OCI-LY1 (cell line): Measurements from ENCODE around the gene PKNOX2.

Experiments used
- H2AFZ ChIP-seq: fragments of 200-600 bp; sonication (generic), shearing (Covaris generic); 2 replicates; pipeline ENCODE4 v1.6.0; 2014; ENCODE audit warnings: antibody characterized with exemption, mild to moderate bottlenecking, low read length
- H3F3A ChIP-seq: fragments of 200-600 bp; sonication (generic), shearing (Covaris generic); 2 replicates; pipeline ENCODE4 v1.6.0; 2014; ENCODE audit warnings: mild to moderate bottlenecking, antibody characterized with exemption, low read length, moderate library complexity; ENCODE audit not compliant: insufficient read depth
- H3K27ac ChIP-seq: fragments of 200-600 bp; sonication (generic); 2 replicates; pipeline ENCODE4 v1.5.1; 2014; ENCODE audit warnings: low read length, mixed run types, mild to moderate bottlenecking, low read depth; ENCODE audit not compliant: poor library complexity, severe bottlenecking
- H3K27me3 ChIP-seq: fragments of 200-600 bp; sonication (generic); 2 replicates; pipeline ENCODE4 v1.6.0; 2014; ENCODE audit warnings: antibody characterized with exemption, mild to moderate bottlenecking, low read length, moderate library complexity; ENCODE audit not compliant: insufficient read depth
- H3K36me3 ChIP-seq: fragments of 200-600 bp; sonication (generic); 2 replicates; pipeline ENCODE4 v1.6.1; 2014; ENCODE audit warnings: mild to moderate bottlenecking, antibody characterized with exemption, low read length, moderate library complexity, mixed read lengths; ENCODE audit not compliant: insufficient read depth
- H3K4me1 ChIP-seq: fragments of 200-600 bp; sonication (generic); 2 replicates; pipeline ENCODE4 v1.5.1; 2014; ENCODE audit warnings: mild to moderate bottlenecking, low read length, moderate library complexity; ENCODE audit not compliant: insufficient read depth, severe bottlenecking
- H3K4me2 ChIP-seq: fragments of 200-600 bp; sonication (generic), shearing (Covaris generic); 2 replicates; pipeline ENCODE4 v1.6.1; 2014; ENCODE audit warnings: low read length
- H3K4me3 ChIP-seq: fragments of 200-600 bp; sonication (generic); 2 replicates; pipeline ENCODE4 v1.5.1; 2014; ENCODE audit warnings: low read length, low read depth, mild to moderate bottlenecking, mixed read lengths; ENCODE audit not compliant: poor library complexity, severe bottlenecking
- H3K79me2 ChIP-seq: fragments of 200-600 bp; shearing (Covaris generic); 2 replicates; pipeline ENCODE4 v1.6.1; 2016; ENCODE audit warnings: mixed run types, low read length, mixed read lengths; ENCODE audit not compliant: insufficient read depth
- H3K9ac ChIP-seq: fragments of 200-600 bp; sonication (generic), shearing (Covaris generic); 2 replicates; pipeline ENCODE4 v1.6.1; 2014; ENCODE audit warnings: mild to moderate bottlenecking, low read length, mixed read lengths
- H3K9me2 ChIP-seq: fragments of 200-600 bp; sonication (generic), shearing (Covaris generic); 2 replicates; pipeline ENCODE4 v1.6.1; 2014; ENCODE audit warnings: low read depth, mild to moderate bottlenecking, low read length, mixed read lengths
- H3K9me3 ChIP-seq: fragments of 200-600 bp; shearing (Covaris generic); 2 replicates; pipeline ENCODE4 v1.6.1; 2014; ENCODE audit warnings: low read length, mixed read lengths
- H4K20me1 ChIP-seq: fragments of 200-600 bp; sonication (generic), shearing (Covaris generic); 2 replicates; pipeline ENCODE4 v1.6.0; 2016; ENCODE audit warnings: mild to moderate bottlenecking, low read length; ENCODE audit not compliant: insufficient read depth
- EZH2 ChIP-seq: fragments of 200-600 bp; sonication (generic), shearing (Covaris generic); IDR thresholded peaks from 2 replicates; pipeline ENCODE4 v1.8.0; 2017; ENCODE audit warnings: borderline replicate concordance, mixed run types, mild to moderate bottlenecking, antibody characterized with exemption, low read length, moderate library complexity, mixed read lengths
- TF ChIP-seq, protein P1 (sequence below): fragments of 200-600 bp; sonication (generic), shearing (Covaris generic); IDR thresholded peaks from 2 replicates; pipeline ENCODE4 v1.5.1; 2017; ENCODE audit warnings: mild to moderate bottlenecking, antibody characterized with exemption, low read length, moderate library complexity, mixed read lengths

The PKNOX2 gene

DNA sequence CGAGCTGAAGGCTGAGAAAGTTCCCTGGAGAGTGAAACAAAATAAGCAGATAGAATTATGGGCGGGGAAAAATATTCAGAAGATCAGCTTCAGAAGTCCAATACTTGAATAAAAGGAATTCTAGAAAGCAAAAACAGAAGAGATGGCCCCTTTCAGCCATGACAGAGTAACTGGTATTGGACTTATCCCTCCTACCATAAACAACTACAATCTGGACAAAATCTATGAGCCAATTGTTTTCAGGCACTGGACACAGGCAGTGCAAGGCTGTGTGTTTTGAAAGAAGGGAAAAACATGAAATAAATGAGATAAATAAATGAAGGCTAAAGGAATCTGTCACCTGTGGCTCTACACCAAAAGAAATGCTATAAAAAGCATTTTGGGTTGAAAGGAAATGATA, 305.8 kb downstream of the PKNOX2 start:
- no peak overlapping the region for H3K9ac ChIP-seq
- H3K9me2 ChIP-seq: no peaks in the 10 kb centered on the region
- H3K4me2 ChIP-seq: no peak overlapping the region
- H4K20me1 ChIP-seq: no peaks in the 10 kb centered on the region
- no peak overlapping the region for H3K4me3 ChIP-seq
- TF ChIP-seq, protein P1, sequence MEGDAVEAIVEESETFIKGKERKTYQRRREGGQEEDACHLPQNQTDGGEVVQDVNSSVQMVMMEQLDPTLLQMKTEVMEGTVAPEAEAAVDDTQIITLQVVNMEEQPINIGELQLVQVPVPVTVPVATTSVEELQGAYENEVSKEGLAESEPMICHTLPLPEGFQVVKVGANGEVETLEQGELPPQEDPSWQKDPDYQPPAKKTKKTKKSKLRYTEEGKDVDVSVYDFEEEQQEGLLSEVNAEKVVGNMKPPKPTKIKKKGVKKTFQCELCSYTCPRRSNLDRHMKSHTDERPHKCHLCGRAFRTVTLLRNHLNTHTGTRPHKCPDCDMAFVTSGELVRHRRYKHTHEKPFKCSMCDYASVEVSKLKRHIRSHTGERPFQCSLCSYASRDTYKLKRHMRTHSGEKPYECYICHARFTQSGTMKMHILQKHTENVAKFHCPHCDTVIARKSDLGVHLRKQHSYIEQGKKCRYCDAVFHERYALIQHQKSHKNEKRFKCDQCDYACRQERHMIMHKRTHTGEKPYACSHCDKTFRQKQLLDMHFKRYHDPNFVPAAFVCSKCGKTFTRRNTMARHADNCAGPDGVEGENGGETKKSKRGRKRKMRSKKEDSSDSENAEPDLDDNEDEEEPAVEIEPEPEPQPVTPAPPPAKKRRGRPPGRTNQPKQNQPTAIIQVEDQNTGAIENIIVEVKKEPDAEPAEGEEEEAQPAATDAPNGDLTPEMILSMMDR: no peak
- TF ChIP-seq EZH2: no peak
- H3K27ac ChIP-seq: no peak overlapping the region
- no peaks in the 10 kb centered on the region for H3F3A ChIP-seq
- H3K36me3 ChIP-seq: no peaks in the 10 kb centered on the region
- H3K79me2 ChIP-seq: no peaks in the 10 kb centered on the region
- H3K27me3 ChIP-seq: no peaks in the 10 kb centered on the region
- no peaks in the 10 kb centered on the region for H3K4me1 ChIP-seq
- H3K9me3 ChIP-seq: no peaks in the 10 kb centered on the region
- no peak overlapping the region for H2AFZ ChIP-seq

- no peak overlapping the region for H2AFZ ChIP-seq
- no peak overlapping the region for H3K4me3 ChIP-seq
- H3K9ac ChIP-seq: no peak overlapping the region
- no peaks in the 10 kb centered on the region for H3K36me3 ChIP-seq
- no peaks in the 10 kb centered on the region for H3K27me3 ChIP-seq
- no peaks in the 10 kb centered on the region for H3K79me2 ChIP-seq
- no peaks in the 10 kb centered on the region for H3K4me1 ChIP-seq
- TF ChIP-seq EZH2: no peak
- TF ChIP-seq, protein P1: no peak
- no peaks in the 10 kb centered on the region for H3K9me2 ChIP-seq
- H3K27ac ChIP-seq: no peak overlapping the region
- H3K4me2 ChIP-seq: no peak overlapping the region
- H3K9me3 ChIP-seq: no peaks in the 10 kb centered on the region
- H3F3A ChIP-seq: no peaks in the 10 kb centered on the region
- H4K20me1 ChIP-seq: no peaks in the 10 kb centered on the region
These were observed 312.2 kb downstream of the PKNOX2 start for GRCh38 chr11:125476721-125477120.

DNA sequence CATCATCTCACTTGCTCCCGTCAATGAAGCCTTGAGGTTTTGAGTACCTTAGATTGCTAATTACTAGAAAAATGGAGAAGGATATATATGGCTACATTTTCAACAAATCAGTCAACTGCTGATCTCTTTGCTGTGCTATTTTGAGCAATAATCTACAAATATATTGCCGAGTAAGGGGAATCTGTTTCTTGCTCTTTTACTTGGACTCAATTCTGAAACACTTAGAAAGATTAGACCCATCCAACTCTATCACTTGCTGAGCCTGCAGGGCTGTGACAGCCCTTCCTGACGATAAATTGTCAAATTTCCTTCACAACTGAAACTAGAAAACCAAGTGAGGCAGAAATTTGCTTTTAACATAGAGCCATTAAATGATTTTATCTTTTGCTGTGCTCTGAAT, 314.6 kb downstream of the PKNOX2 start:
- no peak overlapping the region for H2AFZ ChIP-seq
- H3K4me3 ChIP-seq: no peak overlapping the region
- H3K4me1 ChIP-seq: no peaks in the 10 kb centered on the region
- TF ChIP-seq, protein P1: no peak
- no peak for TF ChIP-seq EZH2
- no peaks in the 10 kb centered on the region for H3F3A ChIP-seq
- no peaks in the 10 kb centered on the region for H3K27me3 ChIP-seq
- H3K27ac ChIP-seq: no peak overlapping the region
- no peak overlapping the region for H3K4me2 ChIP-seq
- H3K36me3 ChIP-seq: no peaks in the 10 kb centered on the region
- H3K9me2 ChIP-seq: no peaks in the 10 kb centered on the region
- no peaks in the 10 kb centered on the region for H3K9me3 ChIP-seq
- H4K20me1 ChIP-seq: no peaks in the 10 kb centered on the region
- no peak overlapping the region for H3K9ac ChIP-seq
- no peaks in the 10 kb centered on the region for H3K79me2 ChIP-seq
